ENCODE results near the gene MAGEB6B.
"Not testable (repeated sequence)": the region's sequence is repeated elsewhere in the genome, so short reads cannot be mapped to it uniquely, and the experiment has no call there.

The MAGEB6B gene

DNA sequence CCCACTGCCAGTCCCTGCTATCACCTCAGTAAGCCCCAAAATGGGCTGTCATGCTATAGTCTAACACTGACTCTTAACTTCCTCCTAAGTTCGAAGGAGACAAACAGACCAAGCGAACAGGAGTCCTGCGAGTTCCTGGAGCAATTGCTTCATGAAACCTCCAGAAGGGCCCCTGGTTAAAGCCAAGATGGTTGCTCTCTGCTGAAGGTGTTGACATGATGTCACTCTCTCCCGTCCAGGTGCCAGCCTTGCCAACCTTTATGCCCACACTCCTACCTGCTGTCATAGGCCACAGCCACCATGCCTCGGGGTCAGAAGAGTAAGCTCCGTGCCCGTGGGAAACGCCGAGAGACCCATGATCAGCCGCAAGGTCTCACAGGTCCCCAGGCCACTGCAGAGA is at the start of gene MAGEB6B:
MAGEB6B (plus strand) TSS at position 301 of the 400 bp plus-strand sequence; CDS start at position 301, 0 bp downstream.
- FAIRE-seq = no peak

GRCh38 chrX:26138274-26138673 is 22.1 kb upstream of the MAGEB6B start, which contains the start of gene MAGEB18:
Gene MAGEB18 (plus strand): TSS chrX:26138343. CDS start chrX:26138986, 643 bp downstream.
- no peak for FAIRE-seq

DNA sequence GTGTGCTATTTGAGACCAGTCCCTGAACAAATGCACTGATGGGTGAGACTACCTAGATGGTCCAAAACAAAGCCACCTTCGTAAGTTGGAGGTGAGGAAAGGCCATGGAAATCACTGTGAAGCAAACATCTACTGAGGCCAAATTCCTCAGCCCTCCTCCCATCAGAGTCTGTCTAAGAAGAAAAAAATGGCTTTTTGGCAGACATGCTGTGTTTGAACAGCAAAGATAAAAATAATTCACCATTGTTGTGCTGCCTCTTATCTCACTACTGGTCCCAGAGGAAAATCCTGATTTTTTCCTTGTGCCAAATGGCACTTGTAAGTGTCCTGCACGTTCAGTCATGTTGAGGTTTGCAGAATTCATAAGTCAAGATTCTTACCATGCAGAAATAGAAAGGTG is 14.4 kb upstream of the MAGEB6B start:
- no peak for FAIRE-seq

DNA sequence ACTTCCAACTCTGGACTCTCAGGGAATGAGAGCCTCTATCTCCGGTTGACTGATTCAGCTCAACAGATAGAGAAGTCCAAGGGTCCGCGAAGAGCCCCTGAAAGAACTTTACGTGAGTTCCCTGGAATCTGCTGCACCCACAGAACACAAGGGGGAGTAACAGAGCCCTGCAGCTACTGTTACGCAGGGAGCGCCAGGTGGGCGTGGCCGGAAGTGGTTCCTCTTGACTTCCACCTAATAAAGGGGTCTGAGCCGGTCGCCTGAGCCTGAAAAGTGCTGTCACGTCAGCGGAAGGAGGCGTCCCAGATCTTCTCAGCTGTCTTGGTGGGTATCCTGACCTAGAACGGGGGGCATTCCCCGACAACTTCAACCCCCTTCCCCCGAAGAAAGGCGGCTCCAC is 31.8 kb downstream of the MAGEB6B start, which contains the start of gene MAGEB6:
MAGEB6 (plus strand) TSS at position 237 of the 400 bp plus-strand sequence. CDS start 1,407 bp downstream, outside the sequence.
- no peak for FAIRE-seq

DNA sequence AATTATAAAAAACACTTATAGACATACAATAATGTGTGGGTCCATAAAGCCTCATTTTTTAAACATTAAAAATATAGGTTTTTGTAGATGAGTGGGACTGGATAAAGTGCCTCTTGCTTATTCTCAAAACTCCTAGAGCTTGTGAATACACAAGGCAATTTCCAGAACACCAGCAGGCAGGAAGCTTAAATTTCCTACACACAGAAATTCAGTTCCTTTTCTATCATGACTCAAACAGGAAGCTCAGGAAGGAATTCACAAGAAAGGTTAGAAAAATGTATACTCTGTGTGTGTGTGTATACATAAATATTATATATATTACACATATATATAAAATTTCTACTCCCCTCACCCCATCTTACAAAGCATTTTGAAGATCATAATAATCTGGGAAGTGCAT is 43.2 kb downstream of the MAGEB6B start:
- no peak for FAIRE-seq

DNA sequence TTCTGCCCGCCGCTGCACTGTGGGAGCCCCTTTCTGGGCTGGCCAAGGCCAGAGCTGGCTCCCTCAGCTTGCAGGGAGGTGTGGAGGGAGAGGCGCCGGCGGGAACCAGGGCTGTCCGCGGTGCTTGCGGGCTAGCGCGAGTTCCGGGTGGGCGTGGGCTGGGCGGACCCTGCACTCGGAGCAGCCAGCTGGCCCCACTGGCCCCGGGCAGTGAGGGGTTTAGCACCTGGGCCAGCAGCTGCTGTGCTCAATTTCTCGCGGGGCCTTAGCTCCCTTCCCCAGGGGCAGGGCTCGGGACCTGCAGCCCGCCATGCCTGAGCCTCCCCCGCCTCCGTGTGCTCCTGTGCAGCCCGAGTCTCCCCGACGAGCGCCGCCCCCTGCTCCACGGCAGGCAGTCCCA is 44.3 kb downstream of the MAGEB6B start:
- FAIRE-seq = not testable (repeated sequence)

DNA sequence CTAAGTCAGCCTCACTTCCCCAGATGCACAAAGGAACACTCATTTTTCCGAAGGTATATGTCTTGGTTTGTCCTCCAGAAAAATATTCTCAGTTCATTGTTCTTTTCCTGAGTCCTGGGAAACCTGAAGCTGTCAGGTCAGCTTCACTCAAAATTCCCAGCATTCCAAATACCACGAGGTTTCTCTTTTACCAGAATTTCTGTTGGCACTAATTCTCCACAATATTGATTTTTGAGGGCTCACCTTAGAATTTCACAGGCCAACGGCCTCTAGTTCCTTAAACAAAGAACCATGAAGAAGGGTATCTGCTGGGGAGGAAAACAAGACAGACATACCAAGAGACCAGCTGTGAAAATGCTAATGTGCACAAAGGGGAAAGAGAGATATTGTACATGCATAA is 47.6 kb downstream of the MAGEB6B start:
- no peak for FAIRE-seq

All from A204.1 (cell line).